Karpas-422 (cell line): Measurements from ENCODE around the gene WNT2. TPM values are rescaled to one million over a fixed set of nuclear protein-coding genes. Genes with fewer than 3 reads are reported as not detected.

ENCODE experiments used
- DNase-seq: peaks from one replicate; pipeline ENCODE4 v3.0.0-alpha.2; 2015
- H2AFZ ChIP-seq: fragments of 200-600 bp; sonication (generic); 2 replicates; pipeline ENCODE4 v1.6.1; 2014; ENCODE audit warnings: antibody characterized with exemption, low read length, mixed read lengths
- H3K27ac ChIP-seq: fragments of 200-600 bp; sonication (generic); 2 replicates; pipeline ENCODE4 v1.5.1; 2014; ENCODE audit warnings: mild to moderate bottlenecking, low read length, moderate library complexity
- H3K27me3 ChIP-seq: fragments of 200-600 bp; sonication (generic); 2 replicates; pipeline ENCODE4 v1.6.1; 2014; ENCODE audit warnings: low read length, mixed read lengths
- H3K36me3 ChIP-seq: fragments of 200-600 bp; sonication (generic); 2 replicates; pipeline ENCODE4 v1.6.1; 2014; ENCODE audit warnings: low read length, mixed read lengths; ENCODE audit not compliant: insufficient read depth
- H3K4me1 ChIP-seq: fragments of 200-600 bp; sonication (generic); 2 replicates; pipeline ENCODE4 v1.6.1; 2014; ENCODE audit warnings: mild to moderate bottlenecking, low read length, mixed read lengths
- H3K4me2 ChIP-seq: fragments of 200-600 bp; sonication (generic); 2 replicates; pipeline ENCODE4 v1.6.1; 2014; ENCODE audit warnings: low read length, low read depth, mild to moderate bottlenecking; ENCODE audit not compliant: poor library complexity, severe bottlenecking
- H3K4me3 ChIP-seq: fragments of 200-600 bp; sonication (generic); 2 replicates; pipeline ENCODE4 v1.5.1; 2014; ENCODE audit warnings: mild to moderate bottlenecking, antibody characterized with exemption, low read length, mixed read lengths
- H3K79me2 ChIP-seq: fragments of 200-600 bp; sonication (generic); 2 replicates; pipeline ENCODE4 v1.6.1; 2014; ENCODE audit warnings: mild to moderate bottlenecking, low read length, mixed read lengths
- H3K9ac ChIP-seq: fragments of 200-600 bp; sonication (generic); 2 replicates; pipeline ENCODE4 v1.6.0; 2014; ENCODE audit warnings: low read length
- H3K9me2 ChIP-seq: fragments of 200-600 bp; sonication (generic), shearing (Covaris generic); replicated peaks from 2 replicates; pipeline ENCODE4 v1.6.0; 2014; ENCODE audit warnings: mild to moderate bottlenecking, low read length, moderate library complexity; ENCODE audit not compliant: insufficient read depth
- H3K9me3 ChIP-seq: fragments of 300-700, 200-600 bp; sonication (generic); 2 replicates; pipeline ENCODE4 v1.6.1; 2014; ENCODE audit warnings: low read length, mixed read lengths
- H4K20me1 ChIP-seq: fragments of 200-600 bp; sonication (generic); 2 replicates; pipeline ENCODE4 v1.6.1; 2014; ENCODE audit warnings: mild to moderate bottlenecking, antibody characterized with exemption, low read length, low read depth; ENCODE audit not compliant: insufficient read depth
- total RNA-seq: library from RNA; depleted of rRNA; stranded (reverse); fragments of >200 nt; shearing (Covaris generic); gene quantifications from 2 replicates; pipeline ENCODE4 v1.2.3, GENCODE V29; 2014; ENCODE audit warnings: low replicate concordance

WNT2 gene
- total RNA-seq, 1 experiment from 2014 or later: not detected

GRCh38 chr7:117296066-117296465, 26.8 kb downstream of the WNT2 start:
- H3K36me3 ChIP-seq: no peaks in the 10 kb centered on the region

GRCh38 chr7:117285826-117286225, 37.0 kb downstream of the WNT2 start:
- no peak for DNase-seq
- Histone ChIP-seq H3K9me2 (no peaks in the 10 kb centered on the region), H3K36me3 (no peaks in the 10 kb centered on the region), H3K27me3 (no peaks in the 10 kb centered on the region), H3K4me2 (no peak overlapping the region), H3K79me2 (no peaks in the 10 kb centered on the region), H4K20me1 (no peaks in the 10 kb centered on the region), H3K9me3 (no peaks in the 10 kb centered on the region), H3K9ac (no peak overlapping the region), H3K4me3 (no peak overlapping the region), H3K27ac (no peak overlapping the region), H3K4me1 (no peaks in the 10 kb centered on the region), H2AFZ (no peak overlapping the region)

More at GRCh38 chr7:117296066-117296465, 26.8 kb downstream of the WNT2 start:
- H3K27ac ChIP-seq: no peak overlapping the region
- H3K9me2 ChIP-seq: no peaks in the 10 kb centered on the region
- no peaks in the 10 kb centered on the region for H3K27me3 ChIP-seq
- no peak overlapping the region for H2AFZ ChIP-seq
- H3K79me2 ChIP-seq: no peaks in the 10 kb centered on the region
- no peaks in the 10 kb centered on the region for H3K4me1 ChIP-seq
- H3K4me3 ChIP-seq: no peak overlapping the region
- no peak for DNase-seq
- no peaks in the 10 kb centered on the region for H4K20me1 ChIP-seq
- no peak overlapping the region for H3K9ac ChIP-seq
- H3K9me3 ChIP-seq: no peaks in the 10 kb centered on the region
- no peak overlapping the region for H3K4me2 ChIP-seq

- H3K9ac ChIP-seq: no peak overlapping the region
- no peaks in the 10 kb centered on the region for H3K27me3 ChIP-seq
- no peak overlapping the region for H3K4me2 ChIP-seq
- H3K36me3 ChIP-seq: no peaks in the 10 kb centered on the region
- H2AFZ ChIP-seq: no peak overlapping the region
- no peaks in the 10 kb centered on the region for H3K9me2 ChIP-seq
- H3K79me2 ChIP-seq: no peaks in the 10 kb centered on the region
- no peak overlapping the region for H3K4me3 ChIP-seq
- H3K4me1 ChIP-seq: no peaks in the 10 kb centered on the region
- no peaks in the 10 kb centered on the region for H3K9me3 ChIP-seq
- no peaks in the 10 kb centered on the region for H4K20me1 ChIP-seq
- no peak overlapping the region for H3K27ac ChIP-seq
- no peak for DNase-seq
These were observed 38.2 kb downstream of the WNT2 start for GRCh38 chr7:117284692-117285091.

- no peak overlapping the region for H3K4me3 ChIP-seq
- no peak overlapping the region for H2AFZ ChIP-seq
- H3K9me2 ChIP-seq: no peaks in the 10 kb centered on the region
- no peak overlapping the region for H3K27ac ChIP-seq
- DNase-seq: no peak
- H3K27me3 ChIP-seq: no peaks in the 10 kb centered on the region
- H4K20me1 ChIP-seq: no peaks in the 10 kb centered on the region
- no peaks in the 10 kb centered on the region for H3K36me3 ChIP-seq
- no peaks in the 10 kb centered on the region for H3K4me1 ChIP-seq
- H3K4me2 ChIP-seq: no peak overlapping the region
- no peaks in the 10 kb centered on the region for H3K9me3 ChIP-seq
- no peaks in the 10 kb centered on the region for H3K79me2 ChIP-seq
- no peak overlapping the region for H3K9ac ChIP-seq
These were observed 39.1 kb downstream of the WNT2 start for GRCh38 chr7:117283779-117284178.

GRCh38 chr7:117283371-117283770, 39.5 kb downstream of the WNT2 start:
- Histone ChIP-seq H3K27me3 (no peaks in the 10 kb centered on the region), H3K9me3 (no peaks in the 10 kb centered on the region), H3K4me1 (no peaks in the 10 kb centered on the region), H3K79me2 (no peaks in the 10 kb centered on the region), H4K20me1 (no peaks in the 10 kb centered on the region), H2AFZ (no peak overlapping the region), H3K36me3 (no peaks in the 10 kb centered on the region), H3K9ac (no peak overlapping the region), H3K4me2 (no peak overlapping the region), H3K4me3 (no peak overlapping the region), H3K27ac (no peak overlapping the region), H3K9me2 (no peaks in the 10 kb centered on the region)
- DNase-seq: no peak

GRCh38 chr7:117282239-117282812, 40.5 kb downstream of the WNT2 start:
- Histone ChIP-seq H3K4me2 (no peak overlapping the region), H3K79me2 (no peaks in the 10 kb centered on the region), H3K9me3 (no peaks in the 10 kb centered on the region), H4K20me1 (no peaks in the 10 kb centered on the region), H3K27me3 (no peaks in the 10 kb centered on the region), H2AFZ (no peak overlapping the region), H3K4me3 (no peak overlapping the region), H3K36me3 (no peaks in the 10 kb centered on the region), H3K27ac (no peak overlapping the region), H3K4me1 (no peaks in the 10 kb centered on the region), H3K9ac (no peak overlapping the region), H3K9me2 (no peaks in the 10 kb centered on the region)
- DNase-seq: no peak

GRCh38 chr7:117281562-117281961, 41.3 kb downstream of the WNT2 start:
- no peak overlapping the region for H3K9ac ChIP-seq
- H3K36me3 ChIP-seq: no peaks in the 10 kb centered on the region
- no peak for DNase-seq
- H3K4me2 ChIP-seq: no peak overlapping the region
- no peaks in the 10 kb centered on the region for H3K27me3 ChIP-seq
- H3K4me1 ChIP-seq: no peaks in the 10 kb centered on the region
- no peaks in the 10 kb centered on the region for H4K20me1 ChIP-seq
- no peaks in the 10 kb centered on the region for H3K9me2 ChIP-seq
- no peaks in the 10 kb centered on the region for H3K79me2 ChIP-seq
- no peak overlapping the region for H3K4me3 ChIP-seq
- H3K9me3 ChIP-seq: no peaks in the 10 kb centered on the region
- H2AFZ ChIP-seq: no peak overlapping the region
- no peak overlapping the region for H3K27ac ChIP-seq

- Histone ChIP-seq H2AFZ (no peak overlapping the region), H3K79me2 (no peaks in the 10 kb centered on the region), H3K27ac (no peak overlapping the region), H3K4me2 (no peak overlapping the region), H3K36me3 (no peaks in the 10 kb centered on the region), H3K4me3 (no peak overlapping the region), H3K9ac (no peak overlapping the region), H3K4me1 (no peaks in the 10 kb centered on the region), H4K20me1 (no peaks in the 10 kb centered on the region), H3K27me3 (no peaks in the 10 kb centered on the region), H3K9me2 (no peaks in the 10 kb centered on the region), H3K9me3 (no peaks in the 10 kb centered on the region)
- DNase-seq: no peak
These were observed 42.8 kb downstream of the WNT2 start for GRCh38 chr7:117279931-117280557.
